HK-2 (cell line): ENCODE data around the gene KIAA1614.

Source experiments
- DNase-seq: peaks from one replicate; pipeline ENCODE4 v3.0.0-alpha.2; 2018; ENCODE audit not compliant: unreplicated experiment

The KIAA1614 gene

GRCh38 chr1:180925471-180926051 is 12.9 kb downstream of the KIAA1614 start:
- no peak for DNase-seq

DNA sequence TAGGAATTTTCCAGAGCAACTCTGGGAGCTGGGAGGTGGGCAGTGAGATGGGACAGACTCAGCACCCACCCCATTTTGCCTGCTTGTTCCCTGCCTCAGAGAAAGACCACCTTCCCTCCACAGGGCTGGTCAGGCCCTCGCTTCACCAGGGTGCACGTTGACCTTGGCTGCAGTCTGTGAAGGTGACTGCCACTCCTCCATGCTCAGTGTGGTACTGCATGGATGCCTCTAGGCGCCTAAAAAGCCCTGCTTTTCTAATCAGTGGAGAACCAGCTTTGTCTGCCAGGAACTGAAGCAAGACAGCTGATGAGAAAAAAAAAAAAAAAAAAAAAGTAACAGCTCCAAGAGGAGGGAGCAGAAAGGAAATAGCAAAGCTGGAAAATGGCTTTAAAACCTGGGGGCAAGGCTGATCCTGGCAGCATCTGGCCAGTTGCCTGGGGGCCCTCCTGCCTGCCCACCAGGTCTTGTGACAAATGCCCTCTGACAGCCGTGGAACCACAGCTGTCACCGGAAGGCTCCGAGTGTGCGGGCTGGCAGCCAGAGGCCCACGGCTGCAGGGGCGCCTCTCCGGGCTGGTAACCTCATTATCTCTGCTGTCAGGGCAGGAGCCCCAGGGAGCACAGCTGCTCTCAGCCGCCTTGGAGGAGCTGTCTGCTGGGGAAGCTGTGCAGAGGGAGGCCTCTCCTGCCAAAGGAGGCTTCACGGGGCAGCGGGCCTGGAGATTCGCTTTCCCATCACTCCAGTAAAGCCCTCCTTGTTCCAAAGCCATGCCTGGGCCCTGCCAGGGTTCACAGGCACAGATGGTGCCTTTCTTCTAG is 13.7 kb downstream of the KIAA1614 start:
- DNase-seq, result no peak

DNA sequence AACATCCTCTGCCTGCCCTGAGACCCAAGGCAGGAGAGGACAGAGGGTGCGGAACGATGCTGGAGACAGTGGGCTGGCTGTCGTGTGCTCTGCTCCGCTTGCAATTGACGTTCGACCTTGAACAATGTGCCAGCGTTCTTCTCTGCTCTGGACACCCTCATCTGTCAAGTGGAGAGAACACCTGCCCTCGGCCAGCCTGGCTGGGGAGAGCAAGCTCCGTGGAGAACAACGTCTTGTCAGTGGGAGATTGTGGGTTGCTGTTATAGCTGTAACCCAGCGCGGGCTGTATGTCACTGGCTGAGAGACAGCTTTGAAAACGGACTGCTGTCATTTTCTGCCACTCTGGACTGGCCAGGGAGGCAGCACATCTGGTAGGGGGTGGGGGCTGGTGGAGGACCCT is 14.7 kb downstream of the KIAA1614 start:
- DNase-seq, result no peak

DNA sequence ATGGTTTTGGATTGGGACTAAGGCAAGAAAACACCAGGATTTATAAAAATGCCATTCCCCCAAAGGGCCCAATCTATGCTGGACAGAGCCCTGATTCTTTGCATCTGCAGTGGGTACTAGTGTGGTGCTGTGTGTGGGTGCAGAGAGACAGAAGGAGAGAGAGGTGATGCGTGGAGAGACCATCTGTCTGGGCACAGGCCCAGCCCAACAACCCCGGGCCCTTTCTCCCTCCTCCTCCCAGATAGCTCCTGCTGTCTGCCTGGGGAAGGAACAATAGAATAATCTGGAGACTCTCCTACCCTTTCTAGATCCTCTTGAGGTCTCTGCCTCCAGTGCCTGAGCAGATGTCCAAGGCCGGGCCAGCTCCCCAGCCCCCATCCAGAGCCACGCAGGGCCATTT is 15.1 kb downstream of the KIAA1614 start:
- no peak for DNase-seq

GRCh38 chr1:180928331-180929230 is 15.9 kb downstream of the KIAA1614 start:
- DNase-seq, result no peak

DNA sequence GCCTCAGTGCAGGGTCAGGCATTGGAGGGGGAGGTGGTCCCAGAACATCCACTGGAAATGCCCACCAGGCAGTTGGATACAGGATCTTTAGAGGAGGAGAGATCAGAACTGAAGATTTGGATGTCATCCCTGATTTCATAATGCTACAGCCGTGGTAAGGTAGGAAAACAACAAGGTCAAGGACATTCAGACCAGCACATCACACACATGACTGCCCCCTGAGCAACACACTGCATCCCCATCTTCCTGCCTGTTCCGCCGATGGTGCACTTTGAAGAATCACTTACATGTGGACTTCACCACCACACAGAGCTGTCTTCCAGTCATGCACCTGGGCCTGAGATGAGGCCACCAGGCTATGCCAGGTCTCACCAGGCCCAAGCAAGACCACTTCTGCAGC is 16.7 kb downstream of the KIAA1614 start:
- no peak for DNase-seq

DNA sequence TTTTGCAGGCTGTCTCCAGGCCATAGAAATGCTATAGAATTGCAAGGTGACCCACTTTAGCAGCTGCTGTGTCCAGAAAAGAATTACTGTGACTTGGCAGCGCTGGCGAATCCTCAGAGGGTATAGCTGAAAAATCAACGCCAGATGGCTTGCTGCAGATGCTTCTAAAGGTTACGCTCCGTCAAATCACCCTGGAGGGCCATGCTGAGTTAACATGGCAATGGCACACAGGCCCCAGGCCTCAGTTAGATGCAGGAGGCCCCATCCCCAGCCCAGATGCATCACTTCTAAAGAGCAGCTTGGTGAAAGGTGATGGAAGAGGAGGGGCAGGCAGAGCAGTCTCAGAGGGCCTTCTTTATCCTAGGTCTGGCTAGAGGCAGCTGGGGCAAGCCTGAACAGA is 18.0 kb downstream of the KIAA1614 start:
- DNase-seq, result no peak

- DNase-seq, result no peak
Measured at GRCh38 chr1:180931529-180931928, 18.8 kb downstream of the KIAA1614 start.

DNA sequence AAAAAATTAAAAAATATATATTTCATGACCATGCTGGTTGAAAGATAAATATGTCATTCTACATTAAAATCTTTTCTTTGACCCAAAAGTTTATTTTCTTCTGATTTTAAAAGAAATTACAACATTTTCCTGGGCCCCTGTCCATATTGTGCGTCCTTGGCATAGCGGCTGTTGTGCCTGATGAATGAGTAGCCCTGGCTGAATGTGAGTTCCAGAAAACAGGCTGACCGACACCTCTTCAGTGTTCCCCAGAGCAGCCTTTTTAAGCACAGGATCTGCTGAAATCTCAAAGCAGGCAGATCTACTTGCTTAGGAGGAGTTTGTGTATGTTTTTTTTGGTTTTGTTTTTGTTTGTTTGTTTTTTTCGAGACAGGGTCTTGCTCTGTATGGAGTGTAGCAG is 19.7 kb downstream of the KIAA1614 start:
- DNase-seq, result no peak

- DNase-seq, result no peak
Measured at GRCh38 chr1:180933141-180933540, 20.4 kb downstream of the KIAA1614 start.

GRCh38 chr1:180934563-180934962 is 21.9 kb downstream of the KIAA1614 start:
- no peak for DNase-seq

DNA sequence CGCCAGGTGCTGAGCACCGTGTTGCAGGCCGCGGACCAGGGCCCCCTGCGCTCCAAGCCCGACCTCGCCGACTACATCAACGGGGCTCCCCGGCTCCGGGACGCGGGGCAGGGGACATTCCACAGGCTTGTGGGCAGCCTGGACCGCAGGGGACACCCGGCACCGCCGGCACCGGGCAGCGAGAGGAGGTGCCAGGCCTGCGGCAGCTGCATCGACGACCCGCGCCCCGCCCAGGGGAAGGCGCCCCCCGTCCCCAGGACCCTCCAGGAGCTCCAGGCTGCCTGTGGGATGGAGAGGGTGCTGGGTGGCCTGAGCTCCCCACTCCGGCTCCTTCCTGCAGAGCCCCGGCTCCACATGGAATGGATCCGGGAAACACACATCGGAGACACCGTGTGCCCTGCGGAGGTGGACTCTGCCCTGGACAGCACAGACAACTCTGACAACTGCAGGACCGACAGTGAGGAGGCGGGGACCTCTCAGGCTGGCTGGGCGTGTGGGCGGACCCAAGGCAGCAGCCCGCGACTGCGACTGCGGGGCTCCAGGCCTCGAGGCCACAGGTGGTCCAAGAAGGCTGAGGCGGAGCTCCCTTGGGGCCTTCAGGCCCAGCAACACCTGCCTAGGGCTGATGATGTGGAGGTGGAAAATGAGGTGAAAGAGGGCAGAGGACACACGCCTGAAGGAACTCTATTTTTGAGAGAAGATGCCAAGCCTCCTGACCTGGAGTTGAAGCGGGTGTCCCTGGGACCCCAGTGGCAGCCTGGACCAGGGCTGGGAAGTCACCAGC is 22.8 kb downstream of the KIAA1614 start:
- DNase-seq, result no peak

- no peak for DNase-seq
Measured at GRCh38 chr1:180936110-180937011, 23.7 kb downstream of the KIAA1614 start.

DNA sequence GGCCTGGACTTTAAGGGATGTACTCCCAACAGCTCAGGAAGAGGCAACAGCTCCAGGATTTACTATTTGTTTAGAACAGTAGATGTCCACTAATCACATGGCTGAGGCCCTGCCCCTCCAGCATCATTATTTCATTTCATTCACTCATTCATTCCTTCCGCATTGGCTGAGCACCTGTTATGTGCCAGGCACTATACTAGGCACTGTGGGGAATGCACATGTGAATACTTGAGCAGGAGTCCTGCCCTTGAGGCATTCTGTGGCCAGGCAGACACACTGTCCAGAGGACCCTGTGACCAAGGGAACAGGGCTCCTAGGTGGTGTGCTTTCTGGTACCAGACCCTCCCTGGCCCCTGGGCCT is 24.3 kb downstream of the KIAA1614 start:
- DNase-seq, result no peak

GRCh38 chr1:180937624-180938225 is 25.0 kb downstream of the KIAA1614 start:
- no peak for DNase-seq

GRCh38 chr1:180939073-180939710 is 26.5 kb downstream of the KIAA1614 start:
- DNase-seq, result no peak

GRCh38 chr1:180939711-180940103 is 27.0 kb downstream of the KIAA1614 start:
- no peak for DNase-seq

- DNase-seq, result no peak
Measured at GRCh38 chr1:180940445-180940844, 27.7 kb downstream of the KIAA1614 start.

GRCh38 chr1:180941518-180942275 is 29.0 kb downstream of the KIAA1614 start:
- no peak for DNase-seq
